HG02884 (cell line): ENCODE measurements around the gene AHR.

Experiments
- ATAC-seq: cut with Tn5 transposase; IDR thresholded peaks from one replicate; pipeline ENCODE4 v1.9.1; 2021; ENCODE audit warnings: mild to moderate bottlenecking, moderate library complexity; ENCODE audit not compliant: unreplicated experiment

Gene AHR

GRCh38 chr7:17302575-17303142 lies 4.2 kb downstream of the AHR start:
- peak; percentile 24 for ATAC-seq

GRCh38 chr7:17304926-17305325 lies 6.5 kb downstream of the AHR start:
- ATAC-seq: peak; percentile 30

GRCh38 chr7:17305387-17306171 lies 7.1 kb downstream of the AHR start:
- no peak for ATAC-seq

- no peak for ATAC-seq
Observed at GRCh38 chr7:17307000-17307399, 8.5 kb downstream of the AHR start.

GRCh38 chr7:17307558-17307957 lies 9.1 kb downstream of the AHR start:
- no peak for ATAC-seq

- no peak for ATAC-seq
Observed at GRCh38 chr7:17307969-17308648, 9.7 kb downstream of the AHR start.

- no peak for ATAC-seq
Observed at GRCh38 chr7:17311194-17311593, 12.7 kb downstream of the AHR start.

GRCh38 chr7:17311952-17312351 lies 13.5 kb downstream of the AHR start:
- no peak for ATAC-seq

- no peak for ATAC-seq
Observed at GRCh38 chr7:17312641-17313040, 14.2 kb downstream of the AHR start.

GRCh38 chr7:17313194-17313593 lies 14.7 kb downstream of the AHR start:
- ATAC-seq: no peak

GRCh38 chr7:17315974-17316373 lies 17.5 kb downstream of the AHR start:
- ATAC-seq: peak; percentile 56

GRCh38 chr7:17318146-17318545 lies 19.7 kb downstream of the AHR start:
- ATAC-seq: no peak

GRCh38 chr7:17319164-17320101 lies 21.0 kb downstream of the AHR start:
- no peak for ATAC-seq

- no peak for ATAC-seq
Observed at GRCh38 chr7:17320102-17320497, 21.6 kb downstream of the AHR start.

GRCh38 chr7:17320657-17321056 lies 22.2 kb downstream of the AHR start:
- no peak for ATAC-seq

GRCh38 chr7:17325364-17325763 lies 26.9 kb downstream of the AHR start:
- ATAC-seq: no peak

GRCh38 chr7:17326378-17326777 lies 27.9 kb downstream of the AHR start:
- no peak for ATAC-seq

GRCh38 chr7:17328641-17329040 lies 30.2 kb downstream of the AHR start:
- ATAC-seq: no peak

- ATAC-seq: no peak
Observed at GRCh38 chr7:17329440-17329839, 31.0 kb downstream of the AHR start.

- no peak for ATAC-seq
Observed at GRCh38 chr7:17331891-17332501, 33.5 kb downstream of the AHR start.

- ATAC-seq: no peak
Observed at GRCh38 chr7:17333221-17333620, 34.8 kb downstream of the AHR start.
